IPS-11a (cell line): Measurements from ENCODE around the gene IGDCC3.
"Not testable (repeated sequence)": the region's sequence is repeated elsewhere in the genome, so short reads cannot be mapped to it uniquely, and the experiment has no call there.

Experiments
- H3K4me3 ChIP-seq: one replicate; pipeline ENCODE4 v1.5.1; 2013; ENCODE audit warnings: low read depth, low read length, control low read depth

IGDCC3 gene

DNA sequence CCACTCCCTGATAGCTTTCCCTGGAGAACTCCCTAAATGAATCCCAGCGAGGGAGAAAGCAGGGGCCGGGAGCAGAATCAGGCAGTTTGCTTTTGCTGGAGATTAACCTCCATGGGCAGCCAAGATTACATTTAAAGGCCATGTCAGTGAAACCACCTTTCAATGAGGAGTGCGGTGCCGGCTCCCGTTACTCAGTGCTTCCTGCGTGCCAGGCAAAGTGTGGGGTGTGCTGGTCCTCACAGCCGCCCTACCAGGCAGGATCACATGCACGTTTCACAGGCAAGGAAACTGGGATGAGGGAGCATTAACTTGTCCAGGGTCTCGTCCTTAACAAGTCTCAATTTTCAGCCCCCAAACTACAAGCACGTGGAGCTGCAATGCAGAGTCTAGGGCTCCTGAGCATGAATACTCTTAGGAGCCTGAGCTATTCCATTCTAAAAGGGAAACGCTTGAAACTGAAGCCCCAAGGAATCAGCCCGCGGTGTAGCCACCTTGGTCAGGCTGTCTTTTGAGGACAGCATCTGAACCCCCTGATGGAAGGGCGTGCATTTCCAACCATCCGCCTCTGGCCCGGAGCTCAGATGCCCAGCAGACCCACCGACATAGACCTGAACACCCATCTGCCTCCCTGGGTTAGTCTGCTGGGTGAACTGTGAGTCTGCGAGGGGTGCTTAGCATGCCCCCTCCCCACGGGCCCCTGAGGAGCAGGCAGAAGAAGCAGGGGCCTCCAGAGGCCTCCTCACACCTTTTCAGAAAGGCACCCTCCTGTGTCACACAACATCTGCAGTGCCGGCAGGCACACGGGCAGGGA, 5.6 kb downstream of the IGDCC3 start:
- no peak overlapping the region for H3K4me3 ChIP-seq

DNA sequence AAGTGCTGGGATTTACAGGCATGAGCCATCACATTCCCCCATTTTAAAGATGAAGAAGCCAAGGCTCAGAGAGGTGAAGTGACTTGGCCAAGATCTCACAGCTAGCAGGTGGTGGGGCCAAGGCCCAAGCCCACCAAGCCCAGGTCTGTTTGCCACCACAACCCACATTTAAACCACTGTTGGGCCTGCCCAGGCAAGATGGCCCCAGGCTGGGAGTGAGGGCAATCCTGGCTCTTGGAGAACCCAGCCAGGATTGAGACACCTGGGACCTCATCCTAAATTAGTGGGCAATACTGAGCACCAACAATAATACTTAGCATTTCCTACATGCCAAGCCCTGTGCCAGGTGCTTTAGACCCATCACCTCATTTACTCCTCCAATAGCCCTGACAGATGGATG, 6.9 kb downstream of the IGDCC3 start:
- H3K4me3 ChIP-seq: no peak overlapping the region

DNA sequence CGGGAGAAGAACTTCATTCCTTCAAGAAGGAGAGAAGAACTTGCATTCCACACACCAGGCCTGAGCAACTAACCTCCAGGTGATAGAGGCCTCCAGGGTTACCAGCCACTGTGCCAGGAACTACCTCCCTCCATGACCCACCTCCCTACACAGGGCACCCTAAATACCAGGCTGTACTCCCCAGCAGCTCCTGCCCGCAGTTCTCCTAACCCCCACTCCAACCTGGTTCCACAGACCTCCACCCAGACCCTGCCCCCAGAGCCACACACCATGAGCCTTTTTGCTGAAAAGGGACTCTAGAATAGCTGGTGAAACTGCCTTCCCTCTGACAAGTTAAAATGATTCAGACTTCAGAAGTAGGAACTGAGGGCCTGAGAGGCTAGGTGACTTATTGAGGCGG, 8.2 kb downstream of the IGDCC3 start:
- no peak overlapping the region for H3K4me3 ChIP-seq

DNA sequence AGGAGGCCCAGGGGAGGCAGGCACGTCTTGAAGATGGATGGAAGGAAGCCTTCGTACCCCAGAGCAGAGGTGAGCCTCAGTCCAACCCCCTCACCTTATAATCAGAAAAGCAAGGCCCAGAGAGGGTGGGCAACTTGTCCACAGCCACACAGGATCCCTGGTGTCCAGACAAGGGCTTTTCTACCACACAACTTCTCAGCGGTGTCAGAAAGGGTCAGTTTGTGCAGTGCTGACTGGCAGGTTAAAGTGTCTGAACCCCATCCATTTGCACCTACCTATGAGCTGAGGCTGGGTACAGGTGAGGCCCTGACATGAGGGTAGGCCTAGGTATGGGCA, 8.6 kb downstream of the IGDCC3 start:
- H3K4me3 ChIP-seq: no peak overlapping the region

GRCh38 chr15:65368302-65369211, 9.2 kb downstream of the IGDCC3 start:
- H3K4me3 ChIP-seq: no peak overlapping the region

- no peak overlapping the region for H3K4me3 ChIP-seq
Observed at GRCh38 chr15:65366122-65366892, 11.5 kb downstream of the IGDCC3 start.

- H3K4me3 ChIP-seq: no peak overlapping the region
Observed at GRCh38 chr15:65365229-65365628, 12.6 kb downstream of the IGDCC3 start.

DNA sequence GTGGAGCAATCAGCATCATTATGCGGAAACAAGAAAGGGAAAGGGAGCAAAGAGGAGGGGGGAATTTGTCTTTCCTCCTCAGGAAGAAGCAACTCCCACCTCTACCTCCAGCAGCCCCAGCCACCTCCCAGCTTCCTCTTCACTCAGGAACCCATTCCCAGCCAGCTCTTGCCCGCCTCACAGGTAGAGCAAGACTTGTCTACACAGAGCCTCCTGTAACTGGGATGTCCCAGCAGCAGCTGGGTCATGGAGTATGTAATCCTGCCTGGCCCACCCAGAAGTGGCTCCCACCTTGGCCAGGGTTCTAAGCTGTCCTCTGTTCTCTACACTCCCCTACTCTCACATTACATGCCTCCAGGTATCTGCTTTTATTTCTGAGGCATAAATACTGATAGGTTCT, 14.0 kb downstream of the IGDCC3 start:
- H3K4me3 ChIP-seq: no peak overlapping the region

DNA sequence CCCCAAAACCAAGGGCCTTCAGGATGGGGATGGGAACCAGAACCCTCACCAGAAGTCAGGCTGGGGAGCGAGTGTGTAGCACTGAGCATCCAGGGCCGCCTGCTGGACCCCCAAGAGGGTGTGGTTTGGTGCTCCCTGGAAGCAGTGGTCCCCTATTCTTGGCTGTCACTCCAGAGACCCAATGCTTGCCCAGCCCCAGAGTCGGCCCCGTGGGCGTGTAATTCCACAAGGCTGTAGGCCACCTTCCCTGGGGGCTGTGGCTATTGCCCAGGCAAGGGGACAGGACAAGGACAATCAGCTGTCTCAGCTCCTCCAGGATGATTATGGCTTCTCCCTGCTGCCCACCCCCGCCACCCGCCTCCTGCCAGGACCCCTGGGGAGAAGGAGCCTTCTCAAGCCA, 14.5 kb downstream of the IGDCC3 start:
- no peak overlapping the region for H3K4me3 ChIP-seq

GRCh38 chr15:65362491-65362890, 15.3 kb downstream of the IGDCC3 start:
- no peak overlapping the region for H3K4me3 ChIP-seq

- H3K4me3 ChIP-seq: no peak overlapping the region
Observed at GRCh38 chr15:65361708-65362459, 15.9 kb downstream of the IGDCC3 start.

GRCh38 chr15:65360506-65360905, 17.3 kb downstream of the IGDCC3 start:
- no peak overlapping the region for H3K4me3 ChIP-seq

GRCh38 chr15:65355988-65356353, 21.8 kb downstream of the IGDCC3 start:
- peak overlapping the region; percentile 35 for H3K4me3 ChIP-seq

- peak overlapping the region; percentile 35 for H3K4me3 ChIP-seq
Observed at GRCh38 chr15:65355173-65355987, 22.4 kb downstream of the IGDCC3 start.

DNA sequence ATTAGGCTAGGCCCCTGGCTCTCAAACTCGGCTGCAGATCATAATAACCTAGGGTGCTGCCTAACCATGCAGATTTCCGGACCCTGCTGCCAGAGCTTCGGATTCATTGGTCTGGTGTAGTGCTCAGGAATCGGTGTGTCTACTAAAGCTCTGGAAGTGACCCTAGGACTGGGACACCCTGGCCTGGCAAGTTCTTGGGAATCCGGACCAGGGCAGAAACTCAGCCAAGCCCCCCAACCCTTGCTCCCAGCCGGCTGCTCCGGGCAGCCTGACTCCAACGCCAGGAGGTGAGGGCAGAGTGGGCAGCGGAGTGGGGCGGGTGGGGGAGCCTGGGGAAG, 23.0 kb downstream of the IGDCC3 start:
- no peak overlapping the region for H3K4me3 ChIP-seq

DNA sequence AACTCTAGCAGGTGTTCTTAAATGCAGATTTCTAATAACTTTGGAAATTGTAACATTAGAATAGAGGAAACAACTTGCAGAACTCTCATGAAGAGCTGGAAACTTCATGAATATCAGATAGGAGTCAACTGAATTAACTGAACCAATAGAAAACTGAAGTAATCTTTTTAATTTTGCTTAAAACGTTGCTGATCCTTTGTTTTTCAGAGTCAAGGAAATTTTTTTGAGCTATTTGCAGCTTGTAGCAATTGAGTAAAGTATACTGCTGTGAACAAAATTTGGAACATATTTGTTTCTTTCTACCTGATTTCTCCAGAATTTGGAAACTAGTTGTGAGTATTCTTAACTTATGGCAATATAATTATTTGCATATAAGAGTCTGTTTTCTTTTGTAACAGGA, 25.8 kb downstream of the IGDCC3 start:
- H3K4me3 ChIP-seq: not testable (repeated sequence)

DNA sequence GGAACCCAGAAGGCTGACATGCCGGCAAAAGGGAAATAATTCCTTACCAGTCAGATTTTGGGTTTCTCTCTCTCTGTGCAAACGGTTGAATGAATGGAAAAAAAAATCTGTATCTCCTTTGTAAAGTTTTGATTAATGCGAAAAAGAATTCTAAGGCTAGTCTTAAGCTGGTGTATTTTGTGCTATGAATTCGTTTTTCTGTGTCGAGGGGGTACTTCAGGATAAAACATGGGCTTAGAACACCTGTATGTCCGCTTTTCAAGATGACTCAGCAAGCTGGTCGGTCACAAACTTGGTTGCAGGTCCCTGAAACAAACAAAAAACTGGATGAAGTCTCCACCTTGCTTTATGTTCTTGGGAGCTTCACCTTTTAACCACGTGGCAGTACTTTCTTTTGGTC, 28.5 kb downstream of the IGDCC3 start:
- no peak overlapping the region for H3K4me3 ChIP-seq

GRCh38 chr15:65347756-65348155, 30.0 kb downstream of the IGDCC3 start:
- not testable (repeated sequence) for H3K4me3 ChIP-seq

- H3K4me3 ChIP-seq: no peak overlapping the region
Observed at GRCh38 chr15:65346856-65347598, 30.8 kb downstream of the IGDCC3 start.
